Testis (tissue), 2 donors: ENCODE results near the gene ZIC1.

Source experiments
- CTCF ChIP-seq, 3 experiments: fragments of 450-650 bp in 2 of 3; fragments of 200-600 bp in 1 of 3; sonication (generic) in 1 of 3; IDR thresholded peaks; one replicate each; pipeline ENCODE4 v1.5.1; 2016 to 2019; ENCODE audit warnings: antibody characterized with exemption in 3 of 3, mild to moderate bottlenecking in 2 of 3, moderate library complexity in 1 of 3
- POLR2A ChIP-seq: fragments of 450-650 bp; IDR thresholded peaks from one replicate; pipeline ENCODE4 v1.6.1; 2017; ENCODE audit warnings: antibody characterized with exemption, mild to moderate bottlenecking, moderate library complexity

GRCh38 chr3:147411238-147411814 is 2.2 kb downstream of the ZIC1 start:
- TF ChIP-seq CTCF (IDR thresholded peaks at IDR 0.05) (no peak), POLR2A (no peak)
